ENCODE results near the gene PXN. TPM values are rescaled to one million over a fixed set of nuclear protein-coding genes. Genes with fewer than 3 reads are reported as not detected.
A peak's percentile ranks its signal among the peaks of the same experiment; 100 is the strongest.

The PXN gene
- total RNA-seq: 100 to 1,000 TPM in 1 of 2 experiments, 10 to 100 TPM in 1; 69.3 to 146 TPM

- Mint-ChIP-seq H3K4me3 (peak within 1 kb of the TSS; percentile 90), H3K4me1 (peaks cover 47% of the 10 kb centered on the region), H3K27me3 (no peaks in the 10 kb centered on the region), H3K36me3 (peaks cover 16% of the 10 kb centered on the region), H3K27ac (peak within 1 kb of the TSS; percentile 73), H3K9me3 (ENCODE audit: low read depth) (no peaks in the 10 kb centered on the region)
- CTCF ChIA-PET: interaction anchor here (0.6 to 25.9 kb wide), 23 partner anchors 10 to 151 kb away, joined by 3 to 768 read pairs (median 5); partner anchors contain the start of genes RNU4-1, RNU4-2, RPLP0 and SIRT4
- ATAC-seq (peak; percentile 91), DNase-seq (peak; percentile 92)
Measured at GRCh38 chr12:120265473-120266179, at the start of gene PXN. TSS of gene PXN (minus strand) at chr12:120265730. CDS start at chr12:120265629, 101 bp downstream.

GRCh38 chr12:120314220-120314619 lies 48.7 kb upstream of the PXN start:
- H3K27ac Mint-ChIP-seq: no peak overlapping the region
- CTCF ChIA-PET: interaction anchor here (1.8 to 6.6 kb wide), 4 partner anchors 8 to 86 kb away, joined by 6 to 47 read pairs (median 10); partner anchors contain the start of genes RNU4-1 and SIRT4
- ATAC-seq: no peak

GRCh38 chr12:120301962-120302815 lies 36.7 kb upstream of the PXN start, which contains the start of gene SIRT4:
TSS of gene SIRT4 (plus strand) at chr12:120302321. CDS start at chr12:120303562, 1,241 bp downstream.
- H3K9me3 Mint-ChIP-seq (ENCODE audit: low read depth): no peaks in the 10 kb centered on the region
- CTCF ChIA-PET: interaction anchor here (0.6 to 2.3 kb wide), 24 partner anchors 8 to 386 kb away, joined by 3 to 47 read pairs (median 4); partner anchors contain the start of genes COX6A1, POP5, PXN and RNU4-1
- H3K36me3 Mint-ChIP-seq: no peaks in the 10 kb centered on the region

More at GRCh38 chr12:120314220-120314619, 48.7 kb upstream of the PXN start:
- DNase-seq: no peak
- no peaks in the 10 kb centered on the region for H3K27me3 Mint-ChIP-seq
- no peaks in the 10 kb centered on the region for H3K9me3 Mint-ChIP-seq (ENCODE audit: low read depth)
- no peak overlapping the region for H3K4me3 Mint-ChIP-seq
- peaks cover 13% of the 10 kb centered on the region for H3K4me1 Mint-ChIP-seq
- no peaks in the 10 kb centered on the region for H3K36me3 Mint-ChIP-seq

DNA sequence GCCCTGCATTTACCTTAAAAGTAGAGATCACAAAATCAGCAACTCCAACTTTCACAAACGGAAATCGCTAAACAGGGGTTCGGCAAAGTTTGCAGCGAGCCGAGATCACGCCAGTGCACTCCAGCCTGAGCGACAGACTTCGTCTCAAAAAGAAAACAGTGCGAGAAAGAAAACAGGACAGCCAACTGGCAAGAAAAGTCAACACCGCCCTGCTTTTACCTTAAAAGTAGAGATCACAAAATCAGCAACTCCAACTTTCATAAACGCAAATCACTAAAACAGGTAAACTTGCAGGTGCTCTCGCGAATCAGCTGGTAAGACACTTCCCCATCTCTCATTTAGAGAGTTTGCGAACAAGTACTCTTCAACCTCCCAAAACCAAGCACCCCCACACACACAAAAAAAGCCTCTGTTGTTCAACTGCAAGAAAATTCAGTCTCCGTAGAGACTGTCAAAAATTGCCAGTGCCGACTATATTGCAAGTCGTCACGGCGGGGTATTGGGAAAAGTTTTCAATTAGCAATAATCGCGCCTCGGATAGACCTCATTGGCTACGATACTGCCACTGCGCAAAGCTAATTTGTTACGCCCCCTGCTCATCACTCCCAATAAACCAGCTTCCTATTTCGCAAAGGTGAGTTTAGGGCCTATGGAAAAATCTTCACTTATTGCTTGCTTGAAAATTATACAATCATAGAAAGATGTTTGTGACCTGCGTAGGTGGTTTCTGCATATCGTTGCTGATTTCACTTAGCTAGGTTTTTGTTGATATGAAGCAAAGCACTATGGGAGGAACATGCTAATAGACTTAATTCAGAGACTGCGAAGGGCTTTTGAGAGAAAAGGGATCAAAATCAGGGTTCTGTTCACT lies 27.4 kb upstream of the PXN start, which contains the start of gene RNU4-1:
Gene RNU4-1 (minus strand): TSS at position 577 of the 871 bp plus-strand sequence.
- H3K27ac Mint-ChIP-seq: no peak within 1 kb of the TSS
- no peaks in the 10 kb centered on the region for H3K36me3 Mint-ChIP-seq
- peaks cover 2% of the 10 kb centered on the region for H3K27me3 Mint-ChIP-seq
- CTCF ChIA-PET: interaction anchor here (0.6 to 4.9 kb wide), 12 partner anchors 10 to 675 kb away, joined by 3 to 44 read pairs (median 4); partner anchors contain the start of genes PXN, RPLP0 and SIRT4
- DNase-seq (peak; percentile 90), ATAC-seq (peak; percentile 45)
- peaks cover 10% of the 10 kb centered on the region for H3K4me1 Mint-ChIP-seq
- no peaks in the 10 kb centered on the region for H3K9me3 Mint-ChIP-seq (ENCODE audit: low read depth)
- no peak within 1 kb of the TSS for H3K4me3 Mint-ChIP-seq

More at GRCh38 chr12:120301962-120302815, 36.7 kb upstream of the PXN start, which contains the start of gene SIRT4:
- H3K27me3 Mint-ChIP-seq: no peaks in the 10 kb centered on the region
- H3K4me3 Mint-ChIP-seq: peak within 1 kb of the TSS; percentile 83
- peaks cover 8% of the 10 kb centered on the region for H3K4me1 Mint-ChIP-seq
- DNase-seq: peak; percentile 95
- H3K27ac Mint-ChIP-seq: peak within 1 kb of the TSS; percentile 77
- ATAC-seq: peak; percentile 100

GRCh38 chr12:120292411-120292660 lies 26.8 kb upstream of the PXN start:
- Mint-ChIP-seq H3K27ac (no peak overlapping the region), H3K9me3 (ENCODE audit: low read depth) (no peaks in the 10 kb centered on the region), H3K4me1 (peaks cover 10% of the 10 kb centered on the region), H3K4me3 (no peak overlapping the region), H3K27me3 (peaks cover 2% of the 10 kb centered on the region), H3K36me3 (no peaks in the 10 kb centered on the region)
- peak; percentile 10 for ATAC-seq
- CTCF ChIA-PET: interaction anchor here (0.6 to 4.9 kb wide), 9 partner anchors 10 to 675 kb away, joined by 3 to 44 read pairs (median 6); partner anchors contain the start of genes PXN, RPLP0 and SIRT4
- DNase-seq: no peak

- CTCF ChIA-PET: interaction anchor here (0.7 to 4.9 kb wide), 7 partner anchors 11 to 419 kb away, joined by 3 to 44 read pairs (median 23); partner anchors contain the start of genes PXN, RPLP0, SIRT4 and UNC119B
- ATAC-seq (peak; percentile 11), DNase-seq (peak; percentile 63)
- peaks cover 12% of the 10 kb centered on the region for H3K27me3 Mint-ChIP-seq
- H3K36me3 Mint-ChIP-seq: no peaks in the 10 kb centered on the region
- no peak overlapping the region for H3K27ac Mint-ChIP-seq
- peaks cover 10% of the 10 kb centered on the region for H3K4me1 Mint-ChIP-seq
- H3K4me3 Mint-ChIP-seq: peak overlapping the region; percentile 17
- no peaks in the 10 kb centered on the region for H3K9me3 Mint-ChIP-seq (ENCODE audit: low read depth)
Measured at GRCh38 chr12:120290609-120291305, 25.2 kb upstream of the PXN start.

- Mint-ChIP-seq H3K27ac (no peak overlapping the region), H3K27me3 (peaks cover 12% of the 10 kb centered on the region), H3K36me3 (no peaks in the 10 kb centered on the region), H3K9me3 (ENCODE audit: low read depth) (no peaks in the 10 kb centered on the region), H3K4me3 (no peak overlapping the region), H3K4me1 (peaks cover 11% of the 10 kb centered on the region)
- ATAC-seq: no peak
- no peak for DNase-seq
- CTCF ChIA-PET: interaction anchor here (1.1 to 2.8 kb wide), 4 partner anchors 21 to 60 kb away, joined by 3 to 8 read pairs (median 4); partner anchors contain the start of gene PXN
Measured at GRCh38 chr12:120287491-120287890, 22.0 kb upstream of the PXN start.

DNA sequence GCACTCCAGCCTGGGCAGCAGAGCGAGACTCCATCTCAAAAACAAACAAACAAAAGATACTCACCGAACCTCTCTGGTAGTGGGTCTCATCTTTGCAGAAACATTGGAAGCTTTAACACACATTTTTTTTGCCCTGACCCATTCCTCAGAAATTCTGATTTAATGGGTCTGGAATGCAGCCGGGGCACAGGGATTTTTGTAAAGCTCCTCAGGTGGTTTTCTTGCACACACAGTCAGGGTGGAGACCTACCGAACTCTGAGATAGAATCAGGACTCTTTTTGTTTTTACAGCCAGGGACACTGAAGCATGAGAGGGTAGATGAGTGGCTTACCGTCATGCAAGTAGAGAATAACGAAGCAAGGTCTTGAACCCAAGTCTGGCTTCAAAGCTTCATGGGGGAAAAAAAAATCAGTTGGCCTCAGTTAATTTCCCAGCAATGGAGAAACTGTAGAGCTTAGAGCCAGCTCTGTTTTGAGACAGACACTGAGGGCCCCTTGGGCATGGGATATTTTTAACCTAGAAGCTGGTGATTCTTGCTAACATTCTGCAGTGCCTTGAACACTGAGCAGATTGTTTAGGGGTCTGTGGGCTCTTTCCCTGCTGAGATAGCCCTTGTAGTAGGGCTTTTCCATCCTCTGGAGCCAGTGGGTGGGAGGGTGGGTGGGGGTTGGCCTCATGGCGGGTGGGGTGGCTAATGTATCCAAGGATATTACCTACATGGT lies 21.4 kb upstream of the PXN start:
- CTCF ChIA-PET: interaction anchor here (0.6 to 2.8 kb wide), 5 partner anchors 20 to 79 kb away, joined by 3 to 8 read pairs (median 4); partner anchors contain the start of gene PXN
- DNase-seq: no peak
- Mint-ChIP-seq H3K4me3 (no peak overlapping the region), H3K36me3 (no peaks in the 10 kb centered on the region), H3K4me1 (peaks cover 11% of the 10 kb centered on the region), H3K27ac (no peak overlapping the region), H3K9me3 (ENCODE audit: low read depth) (no peaks in the 10 kb centered on the region), H3K27me3 (peaks cover 12% of the 10 kb centered on the region)
- ATAC-seq: no peak

DNA sequence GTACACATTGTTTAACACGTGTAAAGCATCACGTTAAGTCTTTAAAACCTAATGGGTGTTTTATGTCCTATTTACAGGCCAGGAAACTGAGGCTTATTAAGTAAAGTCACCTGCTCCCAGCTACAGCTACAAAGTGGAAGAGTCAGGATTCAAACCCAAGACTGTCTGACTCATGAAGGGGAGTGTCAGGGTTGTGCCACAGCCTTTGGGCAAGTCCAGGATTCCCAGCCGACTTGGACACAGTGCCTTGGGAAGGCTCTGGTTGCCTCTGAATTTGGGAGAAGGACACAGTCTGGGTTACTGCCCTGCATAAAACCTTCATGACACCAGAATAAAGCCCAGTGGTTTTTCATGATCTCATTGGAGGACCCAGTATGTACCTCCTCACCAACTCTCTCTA lies 18.9 kb upstream of the PXN start:
- H3K9me3 Mint-ChIP-seq (ENCODE audit: low read depth): no peaks in the 10 kb centered on the region
- H3K27ac Mint-ChIP-seq: no peak overlapping the region
- DNase-seq (no peak), ATAC-seq (no peak)
- no peaks in the 10 kb centered on the region for H3K36me3 Mint-ChIP-seq
- peaks cover 2% of the 10 kb centered on the region for H3K4me1 Mint-ChIP-seq
- H3K4me3 Mint-ChIP-seq: no peak overlapping the region
- peaks cover 10% of the 10 kb centered on the region for H3K27me3 Mint-ChIP-seq
- CTCF ChIA-PET: interaction anchor here (0.7 to 1.2 kb wide), 3 partner anchors 19 to 124 kb away, joined by 3 read pairs; partner anchors contain the start of gene PXN

DNA sequence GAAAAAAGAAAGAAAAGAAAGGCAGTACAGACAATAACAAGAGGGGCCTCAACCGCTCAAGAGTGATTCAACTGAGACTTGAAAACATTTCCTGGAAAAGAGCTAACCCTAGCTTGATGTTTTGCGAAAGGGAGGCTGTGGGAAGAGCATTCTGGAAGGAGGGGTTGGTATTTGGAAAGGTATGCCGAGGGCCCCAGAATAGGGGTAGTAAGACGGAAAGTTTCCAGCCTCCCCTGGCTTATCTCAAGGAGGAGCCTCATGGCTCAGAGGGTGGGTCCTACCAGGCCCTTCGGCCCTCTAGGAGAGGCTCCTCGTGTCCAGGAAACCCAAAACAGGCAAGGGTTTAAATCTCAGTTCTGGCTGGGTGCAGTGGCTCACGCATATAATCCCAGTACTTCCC lies 17.8 kb upstream of the PXN start:
- Mint-ChIP-seq H3K36me3 (no peaks in the 10 kb centered on the region), H3K27ac (no peak overlapping the region), H3K4me3 (no peak overlapping the region), H3K4me1 (peaks cover 2% of the 10 kb centered on the region), H3K27me3 (peaks cover 10% of the 10 kb centered on the region), H3K9me3 (ENCODE audit: low read depth) (no peaks in the 10 kb centered on the region)
- CTCF ChIA-PET: interaction anchor here (1.2 to 1.9 kb wide), 2 partner anchors 18 to 55 kb away, joined by 3 to 7 read pairs; partner anchors contain the start of gene PXN
- DNase-seq (no peak), ATAC-seq (no peak)
